Myometrial cell (primary cell): Measurements from ENCODE around the gene MXRA5. TPM values are rescaled to one million over a fixed set of nuclear protein-coding genes. Genes with fewer than 3 reads are reported as not detected.

Source experiments
- total RNA-seq: library from RNA; depleted of rRNA; stranded (reverse); fragments of >200 nt; gene quantifications from 2 replicates; pipeline ENCODE4 v1.2.3, GENCODE V29; 2015

The MXRA5 gene, protein sequence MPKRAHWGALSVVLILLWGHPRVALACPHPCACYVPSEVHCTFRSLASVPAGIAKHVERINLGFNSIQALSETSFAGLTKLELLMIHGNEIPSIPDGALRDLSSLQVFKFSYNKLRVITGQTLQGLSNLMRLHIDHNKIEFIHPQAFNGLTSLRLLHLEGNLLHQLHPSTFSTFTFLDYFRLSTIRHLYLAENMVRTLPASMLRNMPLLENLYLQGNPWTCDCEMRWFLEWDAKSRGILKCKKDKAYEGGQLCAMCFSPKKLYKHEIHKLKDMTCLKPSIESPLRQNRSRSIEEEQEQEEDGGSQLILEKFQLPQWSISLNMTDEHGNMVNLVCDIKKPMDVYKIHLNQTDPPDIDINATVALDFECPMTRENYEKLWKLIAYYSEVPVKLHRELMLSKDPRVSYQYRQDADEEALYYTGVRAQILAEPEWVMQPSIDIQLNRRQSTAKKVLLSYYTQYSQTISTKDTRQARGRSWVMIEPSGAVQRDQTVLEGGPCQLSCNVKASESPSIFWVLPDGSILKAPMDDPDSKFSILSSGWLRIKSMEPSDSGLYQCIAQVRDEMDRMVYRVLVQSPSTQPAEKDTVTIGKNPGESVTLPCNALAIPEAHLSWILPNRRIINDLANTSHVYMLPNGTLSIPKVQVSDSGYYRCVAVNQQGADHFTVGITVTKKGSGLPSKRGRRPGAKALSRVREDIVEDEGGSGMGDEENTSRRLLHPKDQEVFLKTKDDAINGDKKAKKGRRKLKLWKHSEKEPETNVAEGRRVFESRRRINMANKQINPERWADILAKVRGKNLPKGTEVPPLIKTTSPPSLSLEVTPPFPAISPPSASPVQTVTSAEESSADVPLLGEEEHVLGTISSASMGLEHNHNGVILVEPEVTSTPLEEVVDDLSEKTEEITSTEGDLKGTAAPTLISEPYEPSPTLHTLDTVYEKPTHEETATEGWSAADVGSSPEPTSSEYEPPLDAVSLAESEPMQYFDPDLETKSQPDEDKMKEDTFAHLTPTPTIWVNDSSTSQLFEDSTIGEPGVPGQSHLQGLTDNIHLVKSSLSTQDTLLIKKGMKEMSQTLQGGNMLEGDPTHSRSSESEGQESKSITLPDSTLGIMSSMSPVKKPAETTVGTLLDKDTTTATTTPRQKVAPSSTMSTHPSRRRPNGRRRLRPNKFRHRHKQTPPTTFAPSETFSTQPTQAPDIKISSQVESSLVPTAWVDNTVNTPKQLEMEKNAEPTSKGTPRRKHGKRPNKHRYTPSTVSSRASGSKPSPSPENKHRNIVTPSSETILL (N-terminal part only)
- 0.86 and 1.2 TPM in 2 replicates for total RNA-seq

DNA sequence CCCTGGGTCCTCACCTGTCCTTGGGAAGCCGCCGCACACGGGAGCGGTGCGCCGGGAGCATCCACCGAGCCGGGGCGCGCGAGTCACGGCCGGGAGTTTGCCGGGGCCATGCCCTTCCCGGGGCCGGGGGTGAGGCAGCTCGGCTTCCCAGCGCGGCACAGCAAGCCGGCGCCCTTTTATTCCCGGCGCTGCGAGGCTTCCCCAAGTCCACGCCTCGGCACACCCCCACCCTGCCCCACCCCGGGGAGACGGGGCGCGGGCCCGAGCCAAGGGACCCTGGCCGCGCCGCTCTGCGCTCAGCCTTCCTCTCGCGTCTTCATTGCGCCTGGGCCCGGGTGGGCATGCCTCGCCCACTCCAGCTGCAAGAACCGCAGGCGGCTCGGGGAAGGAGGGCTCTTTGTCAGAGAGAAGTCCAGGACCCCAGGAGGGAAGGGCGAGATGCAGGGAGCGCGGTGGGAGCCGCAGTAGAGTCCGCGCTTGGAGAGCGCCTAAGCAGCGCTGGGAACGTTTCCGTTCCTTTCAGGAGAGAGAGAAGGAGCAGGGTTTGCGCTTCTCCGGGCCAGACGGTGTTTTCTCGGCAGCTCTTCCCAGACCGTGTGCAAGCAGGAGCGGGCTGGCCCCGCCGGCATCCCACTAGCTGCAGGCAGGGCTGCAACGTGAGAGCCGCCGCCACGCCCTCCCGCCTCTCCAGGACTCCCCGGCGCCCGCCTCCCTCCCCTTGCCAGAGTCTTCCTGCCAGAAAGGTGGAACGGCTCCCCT is at the start of gene MXRA5:
Gene MXRA5 (minus strand): TSS at position 152 of the 759 bp plus-strand sequence. CDS start 2,819 bp downstream, outside the sequence.

